GM12878 (cell line): ENCODE results near the gene KLHL8. TPM values are rescaled to one million over a fixed set of nuclear protein-coding genes. Genes with fewer than 3 reads are reported as not detected.

Experiments
- ATAC-seq: fragments of 200-7000 bp; cut with Tn5 transposase; 3 replicates; pipeline ENCODE4 v1.9.1; 2020; ENCODE audit warnings: mild to moderate bottlenecking, moderate library complexity
- BruUV-seq: library from RNA; stranded (reverse); fragments of 400-500 nt; replicated peaks from 2 replicates; lab custom pipeline; 2021; lab: Mats Ljungman, UMichigan
- CTCF ChIA-PET: fragments of 300-600 bp; sonication (Branson Sonifier 250); formaldehyde crosslinking; extraction: SDS; loops from one replicate; lab custom pipeline; 2021; ENCODE audit warnings: inconsistent platforms; lab: Yijun Ruan, JAX
- POLR2A ChIA-PET: fragments of 350-600 bp; formaldehyde crosslinking; extraction: SDS; loops from one replicate; lab custom pipeline; 2021; ENCODE audit warnings: inconsistent platforms; lab: Charles Lee
- RAD21 ChIA-PET: fragments of 300-600 bp; sonication (Branson Sonifier 250); formaldehyde crosslinking; loops from one replicate; lab custom pipeline; 2023; ENCODE audit warnings: antibody characterized with exemption; ENCODE audit not compliant: unreplicated experiment; lab: Charles Lee
- SMC1A ChIA-PET: fragments of 300-600 bp; sonication (Branson Sonifier 250); formaldehyde crosslinking; loops from one replicate; lab custom pipeline; 2023; ENCODE audit not compliant: unreplicated experiment, uncharacterized antibody; lab: Charles Lee
- DNase-seq: peaks from one replicate; pipeline ENCODE4 v3.0.0-alpha.2; 2011; ENCODE audit warnings: low read depth, low spot score
- FAIRE-seq: peaks from 3 replicates; lab custom pipeline; 2011; peaks lifted over from hg19 to GRCh38; lab: Jason Lieb, UNC
- H2AFZ ChIP-seq: 2 replicates; pipeline ENCODE4 v1.6.0; 2011; ENCODE audit warnings: low read depth, low read length, control low read depth; ENCODE audit not compliant: control insufficient read depth
- H3K27ac ChIP-seq: 2 replicates; pipeline ENCODE4 v1.5.1; 2011; ENCODE audit warnings: control low read depth; ENCODE audit not compliant: control insufficient read depth, insufficient read depth
- H3K27me3 ChIP-seq, 2 experiments: replicated peaks in 1 of 2; 2 replicates each; pipeline versions ENCODE4 v1.6.0 to v1.6.1; 2011; ENCODE audit warnings: low read length in 1 of 2; ENCODE audit not compliant: control insufficient read depth in 2 of 2, insufficient read depth in 2 of 2
- H3K36me3 ChIP-seq, 2 experiments: 2 replicates each; pipeline ENCODE4 v1.5.1; 2011; ENCODE audit warnings: low read length in 1 of 2; ENCODE audit not compliant: control insufficient read depth in 2 of 2, insufficient read depth in 2 of 2
- H3K4me1 ChIP-seq: 2 replicates; pipeline ENCODE4 v1.6.1; 2011; ENCODE audit warnings: mild to moderate bottlenecking, low read length, moderate library complexity, mixed read lengths; ENCODE audit not compliant: control insufficient read depth, insufficient read depth
- H3K4me2 ChIP-seq: 2 replicates; pipeline ENCODE4 v1.6.0; 2011; ENCODE audit warnings: control low read depth; ENCODE audit not compliant: control insufficient read depth, insufficient read depth
- H3K4me3 ChIP-seq: fragments of 200-600 bp; sonication (generic); 2 replicates; pipeline ENCODE4 v1.5.1; 2016
- H3K79me2 ChIP-seq: 2 replicates; pipeline ENCODE4 v1.6.0; 2011; ENCODE audit warnings: low read length; ENCODE audit not compliant: control insufficient read depth, insufficient read depth
- H3K9ac ChIP-seq: 2 replicates; pipeline ENCODE4 v1.8.0; 2011; ENCODE audit warnings: low read length, control low read depth, mixed read lengths; ENCODE audit not compliant: control insufficient read depth, insufficient read depth
- H3K9me3 ChIP-seq: replicated peaks from 3 replicates; pipeline ENCODE4 v1.5.1; 2011; ENCODE audit warnings: mild to moderate bottlenecking, low read length; ENCODE audit not compliant: control insufficient read depth, insufficient read depth
- H4K20me1 ChIP-seq: 2 replicates; pipeline ENCODE4 v1.6.0; 2011; ENCODE audit not compliant: control insufficient read depth, insufficient read depth
- BHLHE40 ChIP-seq, 2 experiments: fragments of 450-650 bp in 1 of 2; IDR thresholded peaks; 2 replicates each; pipeline ENCODE4 v1.6.1; 2011 to 2017; ENCODE audit warnings: low read depth in 2 of 2, borderline replicate concordance in 1 of 2, improper control_type of control experiment in 1 of 2, low read length in 1 of 2, mild to moderate bottlenecking in 1 of 2
- KAT2A ChIP-seq: conservative IDR thresholded peaks from 2 replicates; pipeline ENCODE4 v1.6.1; 2011; ENCODE audit warnings: low read depth, low read length; ENCODE audit not compliant: control insufficient read depth
- RAD51 ChIP-seq: fragments of 450-650 bp; IDR thresholded peaks from 2 replicates; pipeline ENCODE4 v1.6.1; 2016; ENCODE audit warnings: moderate library complexity, mild to moderate bottlenecking, inconsistent platforms
- RB1 ChIP-seq: fragments of 450-650 bp; formaldehyde crosslinking; IDR thresholded peaks from 2 replicates; pipeline ENCODE4 v1.6.1; 2017; ENCODE audit warnings: mild to moderate bottlenecking, borderline replicate concordance
- YBX1 ChIP-seq: fragments of 450-650 bp; IDR thresholded peaks from 2 replicates; pipeline ENCODE4 v1.6.1; 2016; ENCODE audit warnings: antibody characterized with exemption
- WGBS: methylation state at CpG from one replicate; pipeline ENCODE4 v1.1.6; 2016; ENCODE audit warnings: low lambda C conversion rate; ENCODE audit not compliant: insufficient replicate concordance, insufficient coverage; ENCODE audit errors: missing lambda C conversion rate; 5-methylcytosine and 5-hydroxymethylcytosine counted together
- in situ Hi-C: fragments of 300-500 bp; cut with MboI; formaldehyde crosslinking; loops from 9 replicates; pipeline ENCODE4 v1.14.3; 2018; ENCODE audit warnings: mixed read lengths
- intact Hi-C: fragments of 100-400 bp; cut with micrococcal nuclease; formaldehyde crosslinking; loops from one replicate; pipeline ENCODE4 v1.14.2; 2022; ENCODE audit not compliant: unreplicated experiment
- polyA plus RNA-seq, 11 experiments: library from polyadenylated mRNA; depleted of rRNA in 4 of 11; unstranded in 6 of 11; stranded (reverse) in 5 of 11; fragments of >200 nt; fragmentation: Nextera tagmentation in 4 of 11; fragmentation: Illumina TruSeq in 1 of 11; extraction: Ambion mirVana in 4 of 11; extraction: Trizol in 1 of 11; gene quantifications; 1 replicate in 1 of 11; 2 replicates in 10 of 11; pipeline versions ENCODE4 v1.2.1 to v1.2.3, GENCODE V29; 2011 to 2016; ENCODE audit warnings: inconsistent platforms in 2 of 11, missing spikeins in 2 of 11, low read depth in 1 of 11
- total RNA-seq, 4 experiments: library from RNA; depleted of rRNA in 3 of 4; stranded (reverse); fragments of >200 nt in 3 of 4; fragmentation: Illumina TruSeq in 1 of 4; extraction: Trizol in 1 of 4; gene quantifications; 2 replicates each; pipeline versions ENCODE4 v1.2.1 to v1.2.3, GENCODE V29; 2013 to 2021
- TF ChIP-seq, protein P1 (sequence below): fragments of 450-650 bp; IDR thresholded peaks from 2 replicates; pipeline ENCODE4 v1.6.1; 2014; ENCODE audit warnings: mild to moderate bottlenecking

KLHL8 gene
- total and polyA plus RNA-seq, 10 of the 15 experiments (the other 5 are each of a cell fraction or from before 2014, with no cell fraction given), result 4.5 to 13.1 (median 9.0) TPM

DNA sequence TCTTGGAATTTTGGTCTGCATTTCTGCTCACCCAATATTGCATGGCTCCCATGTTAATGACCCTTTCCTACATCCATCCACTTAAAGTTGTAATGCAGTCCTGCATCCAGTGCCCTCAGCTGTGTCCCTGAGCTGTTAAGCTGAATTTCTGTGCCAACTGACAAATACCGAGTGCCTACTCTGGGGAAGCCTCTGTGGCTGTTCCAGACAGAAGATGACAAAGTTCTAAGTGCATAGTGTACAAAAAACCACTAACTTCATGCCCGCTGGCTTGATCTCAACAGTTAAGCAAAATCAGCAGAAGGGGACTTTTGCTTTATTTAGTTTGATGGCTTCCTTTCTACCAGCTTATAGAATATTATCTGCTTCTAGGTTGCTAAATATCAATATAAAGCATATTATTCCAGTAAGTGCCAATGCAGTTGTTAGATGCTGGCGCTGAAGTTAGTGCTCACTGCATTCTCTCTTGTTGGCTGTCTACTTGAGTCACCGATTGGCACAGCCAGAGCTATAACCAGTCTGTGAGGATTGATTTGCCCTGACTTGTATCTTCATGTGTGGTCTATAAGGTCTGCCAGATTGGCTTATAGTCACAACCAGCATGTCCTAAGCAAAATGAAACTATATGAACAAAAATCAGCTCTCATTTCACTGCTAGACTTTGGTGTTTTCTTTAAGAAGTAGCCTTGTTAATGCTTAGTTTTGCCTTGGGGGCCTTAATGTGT is 98.9 kb downstream of the KLHL8 start:
- FAIRE-seq (no peak), DNase-seq (no peak), ATAC-seq (no peak)
- RAD21 ChIA-PET, result no interaction called here
- no TSS peak for BruUV-seq
- Histone ChIP-seq H3K4me3 (no peak overlapping the region), H3K27me3 (no peaks in the 10 kb centered on the region), H3K79me2 (peaks cover 15% of the 10 kb centered on the region), H3K4me2 (no peak overlapping the region), H2AFZ (no peak overlapping the region), H3K9me3 (no peaks in the 10 kb centered on the region), H4K20me1 (no peaks in the 10 kb centered on the region; the same call in 1 of the 2 replicates), H3K4me1 (no peaks in the 10 kb centered on the region; the same call in 1 of the 2 replicates), H3K27ac (no peak overlapping the region)
- SMC1A ChIA-PET, result interaction anchor here (1.2 kb wide), 1 partner anchor 15 kb away, joined by 3 read pairs; no protein-coding TSS in a partner anchor
- intact Hi-C loops, result no loop called here
- CTCF ChIA-PET, result interaction anchor here (2.0 kb wide), 1 partner anchor 113 kb away, joined by 4 read pairs; no protein-coding TSS in a partner anchor
- 74% methylated on average over 4 of the region's 4 CpGs for WGBS
- in situ Hi-C loops, result no loop called here
- TF ChIP-seq KAT2A (no peak), BHLHE40 (IDR thresholded peaks at IDR 0.05; ENCODE audit: borderline replicate concordance in 1 of 2, low read depth in 2 of 2, low read length in 1 of 2) (no peak), YBX1 (no peak), RAD51 (no peak), RB1 (no peak)
- TF ChIP-seq, protein P1, sequence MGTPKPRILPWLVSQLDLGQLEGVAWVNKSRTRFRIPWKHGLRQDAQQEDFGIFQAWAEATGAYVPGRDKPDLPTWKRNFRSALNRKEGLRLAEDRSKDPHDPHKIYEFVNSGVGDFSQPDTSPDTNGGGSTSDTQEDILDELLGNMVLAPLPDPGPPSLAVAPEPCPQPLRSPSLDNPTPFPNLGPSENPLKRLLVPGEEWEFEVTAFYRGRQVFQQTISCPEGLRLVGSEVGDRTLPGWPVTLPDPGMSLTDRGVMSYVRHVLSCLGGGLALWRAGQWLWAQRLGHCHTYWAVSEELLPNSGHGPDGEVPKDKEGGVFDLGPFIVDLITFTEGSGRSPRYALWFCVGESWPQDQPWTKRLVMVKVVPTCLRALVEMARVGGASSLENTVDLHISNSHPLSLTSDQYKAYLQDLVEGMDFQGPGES, result no peak
- TF ChIP-seq, all 136 proteins: peak for 0
- H3K9ac ChIP-seq, result no peak overlapping the region
- H3K36me3 ChIP-seq, result peaks cover 11 to 51% of the 10 kb centered on the region in 2 experiments
- POLR2A ChIA-PET, result no interaction called here
